ENCODE data around the gene ITPR1. TPM values are rescaled to one million over a fixed set of nuclear protein-coding genes. Genes with fewer than 3 reads are reported as not detected.
A peak's percentile ranks its signal among the peaks of the same experiment; 100 is the strongest.

ITPR1 gene
- total RNA-seq, 1 donor from 2014 or later = 16.3 TPM

DNA sequence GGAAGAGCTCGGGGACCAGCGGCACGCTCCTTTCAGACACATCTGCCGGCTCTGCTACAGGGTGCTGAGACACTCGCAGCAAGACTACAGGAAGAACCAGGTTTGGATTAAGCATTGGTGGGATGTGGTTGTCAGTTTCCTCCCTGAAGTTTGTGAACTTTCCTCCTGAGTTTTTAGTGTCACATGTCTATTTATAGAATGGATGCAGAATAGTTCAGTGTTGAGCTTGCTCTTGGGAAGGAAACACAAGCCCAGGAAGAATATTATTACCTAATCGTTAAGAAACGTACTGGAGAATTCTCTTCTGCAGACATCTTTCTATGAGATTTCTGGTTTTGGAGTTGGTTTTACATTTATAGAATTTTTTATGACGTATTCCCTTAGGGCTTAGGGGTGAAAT lies 172.0 kb downstream of the ITPR1 start:
- FAIRE-seq = no peak

GRCh38 chr3:4666071-4666470 lies 172.9 kb downstream of the ITPR1 start:
- H3K27me3 ChIP-seq (ENCODE audit: control insufficient read depth, insufficient read depth, low read length) = no peaks in the 10 kb centered on the region
- no peak overlapping the region for H3K4me3 ChIP-seq (ENCODE audit: low read depth, low read length)
- FAIRE-seq = no peak
- no peak for DNase-seq (ENCODE audit: low read depth)
- TF ChIP-seq, protein P1, sequence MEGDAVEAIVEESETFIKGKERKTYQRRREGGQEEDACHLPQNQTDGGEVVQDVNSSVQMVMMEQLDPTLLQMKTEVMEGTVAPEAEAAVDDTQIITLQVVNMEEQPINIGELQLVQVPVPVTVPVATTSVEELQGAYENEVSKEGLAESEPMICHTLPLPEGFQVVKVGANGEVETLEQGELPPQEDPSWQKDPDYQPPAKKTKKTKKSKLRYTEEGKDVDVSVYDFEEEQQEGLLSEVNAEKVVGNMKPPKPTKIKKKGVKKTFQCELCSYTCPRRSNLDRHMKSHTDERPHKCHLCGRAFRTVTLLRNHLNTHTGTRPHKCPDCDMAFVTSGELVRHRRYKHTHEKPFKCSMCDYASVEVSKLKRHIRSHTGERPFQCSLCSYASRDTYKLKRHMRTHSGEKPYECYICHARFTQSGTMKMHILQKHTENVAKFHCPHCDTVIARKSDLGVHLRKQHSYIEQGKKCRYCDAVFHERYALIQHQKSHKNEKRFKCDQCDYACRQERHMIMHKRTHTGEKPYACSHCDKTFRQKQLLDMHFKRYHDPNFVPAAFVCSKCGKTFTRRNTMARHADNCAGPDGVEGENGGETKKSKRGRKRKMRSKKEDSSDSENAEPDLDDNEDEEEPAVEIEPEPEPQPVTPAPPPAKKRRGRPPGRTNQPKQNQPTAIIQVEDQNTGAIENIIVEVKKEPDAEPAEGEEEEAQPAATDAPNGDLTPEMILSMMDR (IDR thresholded peaks at IDR 0.05; ENCODE audit: insufficient read depth, low read length, severe bottlenecking) = no peak
- no peaks in the 10 kb centered on the region for H3K36me3 ChIP-seq (ENCODE audit: control insufficient read depth, insufficient read depth, low read length)

More for the DNA sequence above, 172.0 kb downstream of the ITPR1 start:
- Histone ChIP-seq H3K36me3 (ENCODE audit: control insufficient read depth, insufficient read depth, low read length) (no peaks in the 10 kb centered on the region), H3K4me3 (ENCODE audit: low read depth, low read length) (no peak overlapping the region), H3K27me3 (ENCODE audit: control insufficient read depth, insufficient read depth, low read length) (no peaks in the 10 kb centered on the region)
- TF ChIP-seq, protein P1 (IDR thresholded peaks at IDR 0.05; ENCODE audit: insufficient read depth, low read length, severe bottlenecking) = no peak
- no peak for DNase-seq (ENCODE audit: low read depth)

GRCh38 chr3:4670352-4670751 lies 177.2 kb downstream of the ITPR1 start:
- Histone ChIP-seq H3K4me3 (ENCODE audit: low read depth, low read length) (no peak overlapping the region), H3K36me3 (ENCODE audit: control insufficient read depth, insufficient read depth, low read length) (no peaks in the 10 kb centered on the region), H3K27me3 (ENCODE audit: control insufficient read depth, insufficient read depth, low read length) (no peaks in the 10 kb centered on the region)
- no peak for FAIRE-seq
- TF ChIP-seq, protein P1 (IDR thresholded peaks at IDR 0.05; ENCODE audit: insufficient read depth, low read length, severe bottlenecking) = peak; percentile 33
- no peak for DNase-seq (ENCODE audit: low read depth)

DNA sequence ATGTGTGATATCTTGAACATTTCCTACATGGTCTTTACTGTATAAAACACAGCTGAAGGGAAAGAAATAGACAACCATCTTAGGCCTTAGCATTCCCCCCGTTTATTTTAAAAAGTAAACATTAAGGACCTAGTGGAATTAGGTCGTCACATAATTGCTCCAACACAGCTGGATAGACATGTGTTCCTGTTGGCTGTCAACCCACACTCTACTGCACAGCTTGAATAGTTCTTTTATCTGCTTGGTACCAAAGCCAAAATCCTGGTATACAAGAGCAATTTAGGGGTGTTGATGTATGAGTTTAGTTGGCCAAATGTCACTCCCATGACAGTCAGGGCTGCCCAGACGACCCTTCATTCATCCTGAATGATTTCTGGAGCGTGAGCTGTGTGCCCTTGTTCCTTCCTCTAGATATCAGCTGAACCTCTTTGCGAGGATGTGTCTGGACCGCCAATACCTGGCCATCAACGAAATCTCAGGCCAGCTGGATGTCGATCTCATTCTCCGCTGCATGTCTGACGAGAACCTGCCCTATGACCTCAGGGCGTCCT lies 179.7 kb downstream of the ITPR1 start:
- DNase-seq (ENCODE audit: low read depth) (no peak), FAIRE-seq (no peak)
- H3K4me3 ChIP-seq (ENCODE audit: low read depth, low read length) = no peak overlapping the region
- TF ChIP-seq, protein P1 (IDR thresholded peaks at IDR 0.05; ENCODE audit: insufficient read depth, low read length, severe bottlenecking) = no peak
- no peaks in the 10 kb centered on the region for H3K27me3 ChIP-seq (ENCODE audit: control insufficient read depth, insufficient read depth, low read length)
- H3K36me3 ChIP-seq (ENCODE audit: control insufficient read depth, insufficient read depth, low read length) = no peaks in the 10 kb centered on the region

- TF ChIP-seq, protein P1 (IDR thresholded peaks at IDR 0.05; ENCODE audit: insufficient read depth, low read length, severe bottlenecking) = no peak
- DNase-seq (ENCODE audit: low read depth) = no peak
- Histone ChIP-seq H3K36me3 (ENCODE audit: control insufficient read depth, insufficient read depth, low read length) (no peaks in the 10 kb centered on the region), H3K4me3 (ENCODE audit: low read depth, low read length) (no peak overlapping the region), H3K27me3 (ENCODE audit: control insufficient read depth, insufficient read depth, low read length) (no peaks in the 10 kb centered on the region)
- FAIRE-seq = no peak
Measured at GRCh38 chr3:4674216-4674615, 181.1 kb downstream of the ITPR1 start.

- no peaks in the 10 kb centered on the region for H3K27me3 ChIP-seq (ENCODE audit: control insufficient read depth, insufficient read depth, low read length)
- FAIRE-seq (no peak), DNase-seq (ENCODE audit: low read depth) (no peak)
- H3K36me3 ChIP-seq (ENCODE audit: control insufficient read depth, insufficient read depth, low read length) = no peaks in the 10 kb centered on the region
- H3K4me3 ChIP-seq (ENCODE audit: low read depth, low read length) = no peak overlapping the region
- TF ChIP-seq, protein P1 (IDR thresholded peaks at IDR 0.05; ENCODE audit: insufficient read depth, low read length, severe bottlenecking) = no peak
Measured at GRCh38 chr3:4675704-4676103, 182.6 kb downstream of the ITPR1 start.

All from bronchial epithelial cell (primary cell).